ENCODE results near the gene IVNS1ABP.

DNA sequence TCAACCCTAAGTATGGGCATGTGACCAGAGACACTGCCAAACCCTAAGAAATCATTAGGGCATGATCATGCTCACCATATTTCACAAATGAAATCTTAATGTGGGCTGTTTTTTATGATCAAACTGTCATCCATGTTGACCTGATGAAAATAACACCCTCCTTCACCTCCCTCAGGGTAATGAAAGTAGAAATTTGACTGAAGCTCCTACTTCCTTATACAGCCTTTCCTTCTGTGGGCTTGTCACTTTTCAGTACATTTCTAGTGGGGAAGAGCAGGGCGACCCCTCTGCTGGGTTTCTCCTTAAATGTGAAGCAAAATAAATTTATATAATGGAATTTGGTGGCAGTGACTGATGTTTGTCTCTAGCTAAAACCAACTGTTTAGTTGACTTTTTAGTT, 25.9 kb downstream of the IVNS1ABP start:
- TF ChIP-seq CTCF (IDR thresholded peaks at IDR 0.05) (no peak), EP300 (IDR thresholded peaks at IDR 0.05) (no peak)

All from tibial nerve (tissue), 4 donors.